Measurements from ENCODE around the gene MSI2. TPM values are rescaled to one million over a fixed set of nuclear protein-coding genes. Genes with fewer than 3 reads are reported as not detected.

Gene MSI2
- polyA plus RNA-seq, 1 of the 3 experiments (the other 2 are of a cell fraction), result 24.1 TPM

GRCh38 chr17:57724729-57725125 lies 468.4 kb downstream of the MSI2 start:
- no peaks in the 10 kb centered on the region for H3K9me3 ChIP-seq
- peaks cover 0 to 21% of the 10 kb centered on the region in 2 experiments; a peak in 1 of 4 replicates for H3K4me1 ChIP-seq (ENCODE audit: control insufficient read depth in 1 of 2, insufficient read depth in 2 of 2, low read depth in 1 of 2, low read length in 1 of 2)
- H3K27ac ChIP-seq (ENCODE audit: low read depth in 2 of 2, low read length in 1 of 2), result no peak overlapping the region
- 65% methylated on average over 5 of the region's 5 CpGs for WGBS (ENCODE audit: low lambda C conversion rate)
- H3K79me2 ChIP-seq (ENCODE audit: insufficient read depth), result no peaks in the 10 kb centered on the region
- no peaks in the 10 kb centered on the region for H4K20me1 ChIP-seq (ENCODE audit: insufficient read depth)
- ChIA-PET POLR2A (interaction anchor here (0.5 to 1.2 kb wide), 2 partner anchors 10 to 285 kb away, joined by 3 to 6 read pairs; no protein-coding TSS in a partner anchor), CTCF (interaction anchor here (0.8 to 2.4 kb wide), 8 partner anchors 9 to 127 kb away, joined by 3 to 9 read pairs (median 4); no protein-coding TSS in a partner anchor)
- DNase-seq, result no peak
- no peak overlapping the region for H3K4me2 ChIP-seq
- no peak overlapping the region for H3K9ac ChIP-seq
- no peaks in the 10 kb centered on the region for H3F3A ChIP-seq (replicated peaks; ENCODE audit: insufficient read depth)
- no peaks in the 10 kb centered on the region for H3K36me3 ChIP-seq (replicated peaks in 1 of 2; ENCODE audit: control insufficient read depth in 1 of 2, insufficient read depth in 2 of 2, low read length in 1 of 2)
- no peak overlapping the region for H3K4me3 ChIP-seq (ENCODE audit: low read depth in 2 of 2, low read length in 1 of 2)
- peaks cover 9% of the 10 kb centered on the region for H3K27me3 ChIP-seq (ENCODE audit: insufficient read depth)
- no peak overlapping the region for H2AFZ ChIP-seq (ENCODE audit: low read depth)
- TF ChIP-seq EP300 (IDR thresholded peaks at IDR 0.05; ENCODE audit: borderline replicate concordance in 1 of 2, low read depth in 1 of 2, low read length in 1 of 2), result no peak
- no peaks in the 10 kb centered on the region for H3K9me2 ChIP-seq

GRCh38 chr17:57726213-57726790 lies 470.0 kb downstream of the MSI2 start:
- Histone ChIP-seq H3K27me3 (ENCODE audit: insufficient read depth) (peaks cover 11% of the 10 kb centered on the region), H3K4me3 (ENCODE audit: low read depth in 2 of 2, low read length in 1 of 2) (no peak overlapping the region), H3K4me2 (no peak overlapping the region), H2AFZ (ENCODE audit: low read depth) (no peak overlapping the region), H3K4me1 (ENCODE audit: control insufficient read depth in 1 of 2, insufficient read depth in 2 of 2, low read depth in 1 of 2, low read length in 1 of 2) (peaks cover 0 to 21% of the 10 kb centered on the region in 2 experiments; a peak in 1 of 4 replicates), H3K36me3 (replicated peaks in 1 of 2; ENCODE audit: control insufficient read depth in 1 of 2, insufficient read depth in 2 of 2, low read length in 1 of 2) (no peaks in the 10 kb centered on the region), H4K20me1 (ENCODE audit: insufficient read depth) (no peaks in the 10 kb centered on the region), H3F3A (replicated peaks; ENCODE audit: insufficient read depth) (no peaks in the 10 kb centered on the region), H3K79me2 (ENCODE audit: insufficient read depth) (no peaks in the 10 kb centered on the region), H3K9me3 (no peaks in the 10 kb centered on the region), H3K9ac (no peak overlapping the region), H3K9me2 (no peaks in the 10 kb centered on the region), H3K27ac (ENCODE audit: low read depth in 2 of 2, low read length in 1 of 2) (no peak overlapping the region)
- TF ChIP-seq NFIC (IDR thresholded peaks at IDR 0.05; ENCODE audit: borderline replicate concordance) (no peak), IRF3 (IDR thresholded peaks at IDR 0.05; ENCODE audit: low read depth, low read length) (no peak), PBX3 (IDR thresholded peaks at IDR 0.05) (no peak), GATA2 (CRISPR knock-in tag; IDR thresholded peaks at IDR 0.05) (no peak), FOXJ3 (CRISPR knock-in tag; IDR thresholded peaks at IDR 0.05) (no peak), POLR2AphosphoS5 (IDR thresholded peaks at IDR 0.05; ENCODE audit: low read depth, low read length) (no peak), SIN3A (IDR thresholded peaks at IDR 0.05; ENCODE audit: borderline replicate concordance, low read depth, low read length) (no peak), EZH2phosphoT487 (IDR thresholded peaks at IDR 0.05; ENCODE audit: borderline replicate concordance, low read depth) (no peak), RXRA (IDR thresholded peaks at IDR 0.05; ENCODE audit: borderline replicate concordance, low read depth) (no peak), TCF12 (IDR thresholded peaks at IDR 0.05) (no peak), USF1 (IDR thresholded peaks at IDR 0.05; ENCODE audit: borderline replicate concordance, low read depth) (no peak), FOXM1 (IDR thresholded peaks at IDR 0.05; ENCODE audit: low read depth) (no peak), MXI1 (IDR thresholded peaks at IDR 0.05; ENCODE audit: low read depth, low read length) (no peak), JUND (IDR thresholded peaks at IDR 0.05) (no peak), USF2 (IDR thresholded peaks at IDR 0.05; ENCODE audit: borderline replicate concordance, low read depth, low read length) (no peak)
- POLR2A ChIA-PET, result interaction anchor here (0.6 to 1.1 kb wide), 3 partner anchors 20 to 132 kb away, joined by 3 read pairs; no protein-coding TSS in a partner anchor
- no peak for DNase-seq
- 72% methylated on average over 9 of the region's 9 CpGs for WGBS (ENCODE audit: low lambda C conversion rate)
- CTCF ChIA-PET, result interaction anchor here (0.6 to 2.4 kb wide), 6 partner anchors 10 to 57 kb away, joined by 3 to 9 read pairs (median 4); no protein-coding TSS in a partner anchor
